Activated CD4-positive, alpha-beta T cell treated with anti-CD3 and anti-CD28 coated beads for 48 hours (primary cell): ENCODE results near the gene PSD4.

Source experiments
- DNase-seq: peaks from one replicate; pipeline ENCODE4 v3.0.0-alpha.2; 2020

Gene PSD4

DNA sequence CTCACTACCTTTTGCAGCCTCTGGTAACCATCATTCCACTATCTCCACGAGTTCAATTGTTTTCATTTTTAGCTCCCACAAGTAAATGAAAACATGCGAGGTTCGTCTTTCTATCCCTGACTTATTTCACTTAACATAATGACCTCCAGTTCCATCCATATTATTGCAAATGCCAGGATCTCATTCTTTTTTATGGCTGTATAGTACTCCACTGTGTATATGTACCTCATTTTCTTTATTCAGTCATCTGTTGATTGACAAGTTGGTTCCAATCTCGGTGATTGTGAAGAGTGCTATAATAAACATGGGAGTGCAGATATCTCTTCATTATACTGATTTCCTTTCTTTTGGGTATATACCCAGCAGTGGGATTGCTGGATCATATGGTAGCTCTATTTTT lies 29.5 kb upstream of the PSD4 start:
- DNase-seq = no peak

DNA sequence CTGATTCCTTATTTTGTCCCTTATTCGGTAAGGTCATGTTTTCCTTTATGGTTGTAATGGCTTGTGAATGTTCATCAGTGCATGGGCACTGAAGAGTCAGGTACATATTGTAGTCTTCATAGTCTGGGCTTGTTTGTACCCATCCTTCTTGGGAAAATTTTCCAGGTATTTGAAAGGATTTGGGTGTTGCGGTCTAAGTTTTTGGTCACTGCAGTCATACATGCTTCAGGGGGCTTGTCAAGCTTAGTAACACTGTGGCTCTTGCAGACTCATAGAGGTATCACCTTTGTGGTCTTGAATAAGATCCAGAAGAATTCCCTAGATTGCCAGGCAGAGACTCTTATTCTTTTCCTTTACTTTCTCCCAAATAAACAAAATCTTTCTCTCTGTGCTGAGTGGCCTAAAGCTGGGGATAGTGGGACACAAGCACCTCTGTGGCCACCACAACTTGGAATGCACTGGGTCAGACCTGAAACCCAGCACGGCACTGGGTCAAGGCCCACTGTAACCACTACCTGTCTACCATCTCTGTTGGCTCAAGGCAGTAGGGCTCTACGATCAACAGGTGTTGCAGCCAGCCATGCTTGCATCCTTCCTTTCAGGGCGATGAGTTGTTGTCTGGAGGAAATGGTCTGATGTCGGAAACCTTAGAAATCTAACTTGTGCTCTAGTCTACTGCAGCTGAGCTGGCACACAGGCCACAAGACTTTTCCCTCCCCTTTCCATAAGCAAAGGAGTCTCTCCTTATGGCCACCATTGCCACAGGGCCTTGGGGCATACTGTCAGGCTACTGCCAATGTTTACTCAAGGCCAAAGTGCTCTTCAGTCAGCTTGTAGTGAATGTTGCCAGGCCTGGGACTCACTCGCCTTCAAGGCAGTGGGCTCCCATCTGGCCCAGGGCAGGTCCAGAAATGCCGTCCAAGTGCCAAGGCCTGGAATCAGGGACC lies 24.9 kb upstream of the PSD4 start:
- DNase-seq = no peak

DNA sequence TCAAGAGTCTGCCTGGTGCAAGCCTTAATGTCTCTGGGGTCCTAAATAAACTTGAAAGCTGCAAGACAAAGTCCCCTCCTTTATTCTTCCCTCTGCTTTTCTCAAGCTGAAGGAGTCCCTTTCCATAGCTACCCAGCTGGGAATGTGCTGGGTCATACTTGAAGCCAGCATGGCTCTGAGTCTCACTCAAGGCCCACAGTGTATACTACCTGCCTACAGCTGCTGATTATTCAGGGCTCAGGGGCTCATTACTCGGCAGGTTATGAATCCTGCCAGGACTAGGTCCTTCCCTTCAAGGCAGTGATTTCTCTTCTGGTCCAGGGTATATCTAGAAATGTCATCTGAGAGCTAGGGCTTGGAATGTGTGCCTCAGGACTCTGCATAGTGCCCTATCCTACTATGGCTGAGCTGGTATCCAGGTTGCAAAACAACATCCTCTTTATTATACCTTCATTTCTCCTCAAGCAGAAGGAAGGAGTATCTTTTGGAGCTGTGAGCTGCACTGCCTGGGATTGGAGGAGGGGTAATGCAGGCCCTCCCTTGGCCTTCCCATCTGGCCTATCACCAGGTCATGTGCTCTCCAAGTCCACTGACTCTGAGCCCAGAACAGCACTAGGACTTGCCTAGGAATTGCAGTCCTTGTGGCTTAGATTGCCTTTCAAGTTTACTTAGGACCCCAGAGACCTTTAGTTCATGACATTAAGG lies 24.1 kb upstream of the PSD4 start:
- no peak for DNase-seq

DNA sequence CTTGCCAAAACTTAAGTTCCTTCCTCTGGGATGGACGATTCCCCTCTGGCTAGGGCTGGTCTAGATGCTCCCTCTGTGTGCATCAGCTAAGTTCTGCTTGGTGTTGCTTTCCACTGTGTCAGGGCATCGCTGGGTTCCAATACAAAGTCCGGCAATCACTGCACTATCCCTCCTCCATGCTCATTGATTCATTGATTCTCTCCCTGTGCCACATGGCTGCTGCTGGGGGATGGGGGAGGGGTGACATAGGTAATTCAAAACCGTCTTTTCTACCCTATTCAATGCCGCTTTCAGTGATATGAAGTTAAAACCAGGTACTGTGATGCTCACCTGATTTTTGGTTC lies 23.5 kb upstream of the PSD4 start:
- DNase-seq = no peak

DNA sequence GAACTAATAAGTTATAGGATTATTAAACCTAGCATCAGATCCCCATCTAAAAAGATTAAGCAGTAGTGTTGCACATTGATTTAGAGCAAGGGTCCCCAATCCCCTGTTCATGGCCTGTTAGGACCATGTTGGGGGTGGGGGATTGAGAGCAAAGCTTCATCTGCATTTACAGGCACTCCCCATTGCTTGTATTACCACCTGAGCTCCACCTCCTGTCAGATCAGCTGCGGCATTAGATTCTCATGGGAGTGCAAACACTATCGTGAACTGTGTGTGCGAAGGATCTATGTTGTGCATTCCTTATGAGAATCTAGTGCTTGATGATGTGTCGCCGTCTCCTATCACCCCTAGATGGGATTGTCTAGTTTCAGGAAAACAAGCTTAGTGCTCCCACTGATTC lies 18.4 kb upstream of the PSD4 start:
- no peak for DNase-seq

DNA sequence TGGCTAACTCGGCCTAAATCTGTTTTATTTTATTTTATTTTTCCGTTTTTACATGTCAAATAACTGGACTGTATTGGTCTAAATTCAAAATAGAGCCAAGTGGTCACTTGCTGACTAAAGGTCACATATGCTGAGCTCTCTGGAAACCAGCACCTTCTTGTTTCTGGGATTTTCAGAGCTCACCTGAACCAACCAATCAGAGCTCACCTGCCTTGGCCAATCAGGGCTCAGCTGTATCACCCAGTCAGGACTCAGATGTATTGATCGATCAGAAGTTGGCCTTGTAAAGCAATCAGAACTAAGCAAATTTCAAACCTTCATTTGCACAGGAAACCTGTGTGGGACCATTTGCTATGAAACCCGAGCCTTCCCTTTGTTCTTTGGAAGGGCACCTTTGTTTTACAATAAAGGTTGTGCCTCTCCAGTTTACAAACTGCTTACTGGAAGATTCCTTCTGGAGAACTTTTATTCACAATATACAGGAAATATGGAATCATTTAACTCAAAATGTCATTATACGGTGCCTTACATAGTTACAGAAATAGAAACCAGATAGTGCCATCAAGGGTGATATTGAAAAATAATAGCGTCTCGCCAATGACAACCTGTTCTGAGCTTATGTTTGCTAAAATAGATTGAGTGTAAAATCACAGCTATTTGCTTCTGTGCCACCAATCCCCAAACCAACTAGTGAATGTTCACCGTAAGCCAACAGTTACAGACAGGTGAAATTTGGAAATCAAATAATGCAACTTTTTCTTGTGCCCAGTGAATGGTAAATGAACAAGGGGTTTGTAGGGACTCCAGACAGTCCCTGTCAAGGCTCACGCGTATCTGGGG lies 17.3 kb upstream of the PSD4 start:
- DNase-seq = peak; percentile 56

DNA sequence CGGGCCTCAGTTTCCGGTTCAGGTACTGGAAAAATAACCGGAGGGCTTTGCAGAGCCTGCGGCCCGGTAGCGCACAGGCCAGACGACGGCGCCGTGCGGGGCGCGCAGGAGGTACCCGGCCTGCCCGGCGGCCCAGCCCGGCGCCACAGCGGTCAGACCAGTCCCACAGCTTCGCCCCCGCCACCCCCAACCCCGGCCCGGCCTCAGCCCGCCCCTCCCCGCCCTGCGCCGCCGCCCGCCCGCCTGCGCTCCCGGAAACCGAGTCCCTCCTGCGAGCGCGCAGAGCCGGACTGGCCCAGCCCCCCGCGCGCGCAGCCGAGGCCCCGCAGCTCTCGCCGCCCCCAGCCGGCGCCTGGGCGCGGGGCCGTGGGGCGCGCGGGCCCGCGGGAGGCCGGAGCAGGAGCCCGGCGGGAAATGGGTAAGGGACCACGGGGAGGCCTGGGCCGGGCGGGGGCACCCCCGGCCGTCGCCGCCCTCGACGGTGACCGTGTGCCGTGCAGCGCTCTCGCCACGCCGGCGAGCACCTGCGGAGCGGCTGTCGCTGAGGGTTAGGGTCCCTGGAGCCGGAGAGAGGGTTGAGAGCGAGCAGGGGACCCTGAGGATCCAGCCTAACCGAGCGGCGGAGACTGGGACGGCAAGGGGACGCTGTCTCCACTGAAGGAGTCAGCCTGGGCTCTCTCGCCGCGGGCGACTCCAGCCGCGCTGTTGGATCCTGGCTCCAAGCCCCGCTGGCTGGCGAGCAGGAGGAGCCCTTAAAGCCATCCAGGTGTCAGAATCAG lies 16.5 kb upstream of the PSD4 start:
- peak; percentile 52 for DNase-seq

DNA sequence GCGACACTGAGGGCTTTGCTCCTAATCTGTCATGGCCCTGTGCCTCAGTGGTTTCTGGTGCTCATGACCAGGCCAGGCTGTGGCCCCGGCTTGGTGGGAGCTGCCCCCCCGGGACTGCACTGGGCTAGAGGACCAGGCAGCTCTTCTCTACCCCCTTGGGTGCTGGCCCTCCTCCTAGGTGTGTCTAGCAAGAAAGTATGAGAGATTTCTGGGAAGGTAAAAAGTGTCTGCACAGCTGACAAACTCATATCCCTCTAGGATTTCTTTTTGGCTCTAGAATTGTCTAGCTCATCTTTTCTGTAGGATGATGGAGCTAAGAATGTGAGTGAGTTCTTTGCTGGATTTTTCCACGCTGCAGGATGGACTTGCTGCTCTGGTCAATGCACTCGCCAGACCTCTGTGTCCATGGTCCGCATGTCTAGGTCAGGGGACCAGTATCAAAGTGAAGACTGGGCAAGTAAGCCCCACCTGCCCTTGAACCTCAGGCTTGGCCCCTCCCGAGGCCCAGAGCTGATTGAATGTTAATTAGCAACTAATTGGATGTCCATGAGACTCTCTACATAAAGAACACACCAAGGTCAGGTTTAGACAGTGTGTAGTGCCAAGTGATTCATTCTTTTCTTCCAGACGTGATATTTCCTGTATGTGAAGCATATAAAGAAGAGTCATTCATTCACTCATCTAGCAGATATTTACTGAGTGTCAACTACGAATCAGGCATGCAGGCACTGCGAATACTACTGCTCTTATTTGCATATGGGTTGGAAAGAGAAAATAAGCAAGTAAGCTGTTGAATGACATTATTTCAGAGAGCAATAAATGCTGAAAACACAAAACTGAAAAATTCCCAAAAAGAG lies 15.6 kb upstream of the PSD4 start:
- DNase-seq = no peak

DNA sequence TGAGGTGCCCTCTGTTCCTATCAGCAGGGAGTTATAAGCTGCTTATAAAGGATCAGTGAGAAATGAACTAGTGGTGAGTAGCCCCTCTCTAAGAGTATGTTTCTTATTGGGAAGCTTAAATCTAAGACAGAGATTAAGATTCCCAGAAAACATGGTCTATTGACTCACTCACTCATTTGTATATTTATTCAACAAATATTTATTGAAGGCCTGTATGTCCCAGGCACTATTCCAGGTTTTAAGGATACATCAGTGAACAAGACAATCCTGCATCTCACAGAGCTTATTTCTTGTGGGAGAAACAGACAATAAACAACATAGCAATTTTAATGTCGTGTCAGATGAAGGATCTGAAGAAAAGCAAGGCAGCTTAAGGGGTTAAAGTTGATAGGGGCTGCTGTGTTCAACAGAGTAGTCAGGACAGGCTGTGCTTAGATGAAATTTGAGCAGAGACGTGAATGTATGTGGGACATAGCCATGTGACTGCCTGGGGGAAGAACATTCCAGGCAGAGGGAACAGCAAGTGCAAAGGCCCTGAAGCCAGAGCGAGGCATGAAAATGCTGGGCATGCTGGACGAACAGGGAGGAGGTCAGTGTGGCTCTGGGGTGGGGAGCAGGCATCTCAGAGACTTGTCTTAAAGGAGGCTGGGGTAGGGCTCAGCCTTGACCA lies 14.8 kb upstream of the PSD4 start:
- DNase-seq = no peak

DNA sequence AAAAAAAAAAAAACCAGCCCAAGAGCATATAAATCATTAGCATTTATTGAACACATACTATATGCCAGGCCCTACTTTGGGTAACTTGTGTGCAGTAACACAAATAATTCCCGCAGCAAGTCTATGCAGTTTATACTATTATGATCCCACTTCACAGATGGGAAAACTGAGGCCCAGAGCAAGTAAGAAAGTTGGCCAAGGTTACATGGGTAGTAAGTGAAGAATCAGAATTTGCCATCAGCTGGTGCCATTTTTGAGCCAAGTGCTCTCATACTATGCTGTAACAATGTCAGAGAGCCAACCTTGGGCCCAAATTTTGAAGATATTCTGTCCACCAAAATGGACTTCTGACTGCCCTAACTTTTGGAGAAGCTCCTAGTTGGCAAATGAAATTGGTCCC lies 13.5 kb upstream of the PSD4 start:
- DNase-seq = no peak

DNA sequence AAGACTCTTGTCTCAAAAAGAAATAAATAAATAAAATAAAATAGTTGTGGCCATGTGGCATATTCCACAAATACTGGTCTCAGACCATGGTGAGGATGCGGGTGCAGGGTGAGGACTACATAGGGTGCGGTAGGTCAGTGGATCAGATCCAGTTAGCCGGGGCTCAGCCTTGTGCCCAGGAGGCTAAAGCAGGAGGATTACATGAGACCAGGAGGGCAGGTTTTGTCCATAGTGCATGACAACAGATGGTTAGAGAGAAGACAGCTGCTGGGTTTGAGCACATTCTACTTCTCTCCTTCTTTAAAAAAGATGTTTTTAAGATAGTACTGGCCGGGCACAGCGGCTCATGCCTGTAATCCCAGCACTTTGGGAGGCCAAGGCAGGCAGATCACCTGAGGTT lies 12.8 kb upstream of the PSD4 start:
- DNase-seq = no peak

DNA sequence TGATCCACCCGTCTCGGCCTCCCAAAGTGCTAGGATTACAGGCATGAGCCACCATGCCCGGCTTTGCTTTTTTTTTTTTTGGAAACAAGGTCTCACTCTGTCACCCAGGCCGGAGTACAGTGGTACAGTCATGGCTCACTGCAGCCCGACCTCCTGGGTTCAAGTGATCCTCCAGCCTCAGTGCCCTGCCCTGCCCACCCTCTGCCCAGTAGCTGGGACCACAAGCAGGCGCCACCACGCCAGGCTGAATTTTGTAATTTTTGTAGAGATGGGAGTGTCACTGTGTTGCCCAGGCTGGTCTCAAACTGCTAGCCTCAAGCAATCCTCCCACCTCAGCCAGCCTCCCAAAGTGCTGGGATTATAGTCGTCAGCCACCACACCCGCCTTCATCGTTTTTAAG lies 11.6 kb upstream of the PSD4 start:
- DNase-seq = no peak

DNA sequence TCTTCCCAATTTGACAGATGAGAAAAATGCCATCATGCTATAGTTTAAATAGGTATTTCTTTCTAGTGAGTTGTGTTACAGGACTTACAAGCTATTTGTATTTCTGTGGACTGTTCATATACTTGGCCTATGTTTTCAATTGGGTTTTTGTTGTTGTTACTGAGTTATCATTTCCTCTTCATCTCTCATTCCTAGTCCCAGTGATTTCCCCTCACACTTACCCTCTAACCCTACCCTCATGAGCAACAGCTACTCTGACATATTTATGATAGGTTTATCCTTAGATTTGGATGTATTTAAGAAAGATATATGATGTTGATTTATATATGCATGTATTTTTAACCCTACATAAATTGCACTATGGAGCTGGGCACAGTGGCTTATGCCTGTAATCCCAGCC lies 10.9 kb upstream of the PSD4 start:
- no peak for DNase-seq

DNA sequence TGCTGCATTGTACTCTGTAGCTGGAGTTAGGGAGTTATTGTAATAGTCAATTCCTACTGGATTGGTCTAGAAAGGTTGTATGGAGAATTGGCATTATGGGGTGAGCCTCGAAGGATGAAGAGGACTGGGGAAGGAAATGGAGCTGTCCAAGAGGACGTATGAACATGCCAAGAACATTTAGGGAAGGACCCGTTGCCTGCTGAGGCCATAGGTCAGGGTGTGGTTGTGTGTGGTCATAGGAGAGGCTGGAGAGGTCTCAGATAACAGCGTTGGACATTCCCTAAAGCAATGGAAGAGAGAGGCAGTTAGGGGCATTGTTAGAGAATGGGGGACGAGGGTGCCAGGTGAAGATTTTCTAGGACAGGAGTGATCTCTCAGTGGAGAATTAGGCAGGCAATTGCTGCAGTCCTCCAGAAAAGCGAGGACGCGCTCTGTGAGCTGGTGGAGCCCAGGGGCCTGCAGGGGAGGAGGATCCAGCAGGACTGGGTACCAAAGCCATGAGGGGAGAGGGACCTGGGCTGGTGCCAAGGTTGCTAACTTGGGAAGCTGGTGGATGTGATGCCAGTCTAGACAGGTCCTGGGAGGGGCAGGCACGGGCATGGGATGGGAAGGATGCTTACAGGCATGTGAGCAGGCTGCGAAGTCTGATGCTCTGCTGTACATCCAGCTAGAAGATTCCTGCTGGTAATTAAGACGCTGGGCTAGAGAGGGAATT lies 9.4 kb upstream of the PSD4 start:
- no peak for DNase-seq

DNA sequence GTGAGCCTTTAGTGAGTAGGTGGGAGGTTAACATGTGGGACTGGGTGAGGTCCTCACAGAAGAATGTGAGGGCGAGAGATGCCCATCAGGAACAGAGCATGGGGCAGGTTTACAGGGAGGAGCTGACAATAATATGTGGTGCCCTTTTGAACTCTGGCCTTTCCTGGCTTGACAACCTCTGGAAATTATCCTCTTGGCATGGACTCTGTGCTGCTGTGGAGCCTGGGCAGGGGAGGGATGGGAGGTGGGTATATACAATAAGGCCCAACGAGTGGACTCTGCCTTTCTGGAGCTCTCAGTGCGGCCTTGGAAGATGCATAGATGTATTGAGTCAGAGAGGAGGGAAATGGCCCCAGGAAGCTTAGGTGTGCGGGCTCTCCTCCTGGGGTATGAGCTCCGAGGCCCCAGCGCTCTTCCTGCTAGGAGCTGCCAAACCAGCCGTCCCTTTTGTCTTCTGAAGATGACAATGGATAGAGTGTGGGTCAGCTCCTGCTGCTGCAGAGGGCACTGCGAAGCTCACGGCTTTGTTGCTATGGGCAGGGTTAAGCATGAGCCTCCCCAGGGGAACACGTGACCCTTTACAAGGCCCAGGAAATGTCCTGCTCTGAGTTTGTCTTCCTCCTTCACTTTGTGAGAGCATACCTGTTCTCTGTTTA lies 8.7 kb upstream of the PSD4 start:
- no peak for DNase-seq

DNA sequence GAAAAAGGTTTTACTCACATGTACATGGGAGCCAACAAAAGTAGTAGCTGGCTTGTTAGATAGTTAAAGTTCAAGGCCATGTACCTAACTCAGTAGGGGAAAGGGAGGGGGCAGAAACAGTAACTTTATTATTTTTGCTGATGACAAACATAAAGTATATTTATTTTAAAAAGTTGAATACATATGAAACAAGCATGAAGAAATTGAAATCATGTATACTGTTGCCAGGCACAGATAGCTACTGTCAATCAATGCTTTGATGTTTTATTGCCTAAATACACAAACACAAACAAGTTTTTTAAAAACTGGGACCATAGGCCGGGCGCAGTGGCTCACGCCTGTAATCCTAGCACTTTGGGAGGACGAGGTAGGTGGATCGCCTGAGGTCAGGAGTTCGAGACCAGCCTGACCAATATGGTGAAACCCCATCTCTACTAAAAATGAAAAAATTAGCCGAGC lies 7.6 kb upstream of the PSD4 start:
- DNase-seq = no peak

DNA sequence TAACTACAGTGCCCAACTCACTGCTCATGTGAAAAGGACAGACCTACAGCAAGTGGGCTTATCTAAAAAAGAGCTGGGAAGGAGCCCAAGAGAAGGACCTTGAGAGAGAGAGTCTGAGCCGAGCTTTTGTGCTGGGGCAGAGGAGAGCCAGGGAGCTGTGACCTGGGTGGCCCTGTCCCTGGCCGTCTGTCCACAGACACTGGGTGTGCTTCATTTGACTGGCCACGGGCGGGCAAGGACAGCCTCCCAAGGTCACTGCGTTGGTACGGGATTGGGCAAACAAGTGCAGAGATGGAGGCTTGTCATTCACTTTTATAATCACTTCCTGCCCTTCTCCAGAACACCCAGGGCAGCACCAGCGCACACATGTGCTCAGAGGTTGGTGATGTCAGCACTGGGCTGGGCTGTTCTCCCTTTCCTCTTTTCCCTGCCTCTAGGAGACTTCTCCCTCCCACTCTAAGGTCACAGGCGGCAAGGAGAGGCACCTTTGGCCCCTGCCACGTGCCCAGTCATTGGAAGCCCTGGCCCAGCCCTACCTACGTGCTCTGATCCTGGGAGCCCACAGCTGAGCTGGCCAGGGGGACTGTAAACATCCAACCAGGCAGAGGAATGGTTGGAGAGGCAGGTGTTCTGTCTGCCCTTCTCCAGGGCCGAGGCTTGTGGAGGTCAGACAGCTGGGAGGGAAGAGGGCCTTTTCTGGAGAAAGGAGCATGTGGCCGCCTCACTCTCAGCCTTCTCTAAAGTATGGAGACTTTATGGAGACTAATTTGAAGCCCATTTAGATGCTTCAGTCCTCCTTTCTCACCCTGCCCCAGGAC lies 6.4 kb upstream of the PSD4 start:
- DNase-seq = peak; percentile 62

DNA sequence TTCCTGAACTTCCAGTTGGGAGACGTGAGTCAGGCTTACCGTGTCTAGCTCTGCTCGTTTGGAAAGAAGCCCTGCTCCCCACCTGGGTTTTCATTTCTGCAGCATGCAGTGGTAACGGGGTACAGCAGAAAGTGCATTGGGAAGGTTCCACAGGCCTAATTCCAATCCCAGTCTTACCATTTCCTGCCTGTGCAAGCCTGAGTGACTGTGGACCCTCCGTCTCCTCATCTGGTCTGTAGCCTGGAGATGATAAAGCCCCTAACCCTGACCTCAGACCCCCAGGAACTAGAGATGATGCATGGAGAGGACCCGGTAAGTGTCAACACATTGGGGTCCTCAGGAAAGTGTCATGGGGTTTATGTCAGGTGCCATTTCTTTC lies 5.8 kb upstream of the PSD4 start:
- DNase-seq = no peak

DNA sequence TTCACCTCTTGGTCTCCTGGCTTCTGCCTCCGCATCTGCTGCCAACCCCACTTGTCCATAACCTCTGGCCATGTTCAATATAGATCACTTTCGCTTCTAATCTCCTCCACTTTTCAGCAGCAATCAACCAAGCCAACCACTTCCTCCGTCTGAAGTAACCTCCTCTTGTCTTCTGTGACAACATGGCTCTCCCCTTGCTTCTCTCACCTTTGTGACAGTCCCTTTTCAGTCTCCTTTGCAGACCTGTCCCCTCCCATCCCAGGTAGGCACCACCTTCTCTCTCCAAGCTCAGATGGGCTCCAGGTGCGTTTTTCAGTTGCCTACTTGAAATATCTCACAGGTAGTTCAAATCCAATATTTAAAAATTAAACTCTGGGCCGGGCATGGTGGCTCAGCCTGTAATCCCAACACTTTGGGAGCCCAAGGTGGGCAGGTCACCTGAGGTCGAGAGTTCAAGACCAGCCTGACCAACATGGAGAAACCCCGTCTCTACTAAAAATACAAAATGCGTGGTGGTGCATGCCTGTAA lies 4.7 kb upstream of the PSD4 start:
- DNase-seq = peak; percentile 17
